Hindlimb muscle (tissue), 1 donor: ENCODE measurements around the gene PJA1. TPM values are rescaled to one million over a fixed set of nuclear protein-coding genes. Genes with fewer than 3 reads are reported as not detected.
A peak's percentile ranks its signal among the peaks of the same experiment; 100 is the strongest.

Source experiments
- DNase-seq: peaks from one replicate; pipeline ENCODE4 v3.0.0-alpha.2; 2013
- polyA plus RNA-seq: library from polyadenylated mRNA; unstranded; fragments of 120-200 nt; gene quantifications from one replicate; pipeline ENCODE4 v1.2.1, GENCODE V29; 2013; ENCODE audit not compliant: insufficient read length

Gene PJA1, protein sequence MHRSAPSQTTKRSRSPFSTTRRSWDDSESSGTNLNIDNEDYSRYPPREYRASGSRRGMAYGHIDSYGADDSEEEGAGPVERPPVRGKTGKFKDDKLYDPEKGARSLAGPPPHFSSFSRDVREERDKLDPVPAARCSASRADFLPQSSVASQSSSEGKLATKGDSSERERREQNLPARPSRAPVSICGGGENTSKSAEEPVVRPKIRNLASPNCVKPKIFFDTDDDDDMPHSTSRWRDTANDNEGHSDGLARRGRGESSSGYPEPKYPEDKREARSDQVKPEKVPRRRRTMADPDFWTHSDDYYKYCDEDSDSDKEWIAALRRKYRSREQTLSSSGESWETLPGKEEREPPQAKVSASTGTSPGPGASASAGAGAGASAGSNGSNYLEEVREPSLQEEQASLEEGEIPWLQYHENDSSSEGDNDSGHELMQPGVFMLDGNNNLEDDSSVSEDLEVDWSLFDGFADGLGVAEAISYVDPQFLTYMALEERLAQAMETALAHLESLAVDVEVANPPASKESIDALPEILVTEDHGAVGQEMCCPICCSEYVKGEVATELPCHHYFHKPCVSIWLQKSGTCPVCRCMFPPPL
- polyA plus RNA-seq, result 90.7 TPM

DNA sequence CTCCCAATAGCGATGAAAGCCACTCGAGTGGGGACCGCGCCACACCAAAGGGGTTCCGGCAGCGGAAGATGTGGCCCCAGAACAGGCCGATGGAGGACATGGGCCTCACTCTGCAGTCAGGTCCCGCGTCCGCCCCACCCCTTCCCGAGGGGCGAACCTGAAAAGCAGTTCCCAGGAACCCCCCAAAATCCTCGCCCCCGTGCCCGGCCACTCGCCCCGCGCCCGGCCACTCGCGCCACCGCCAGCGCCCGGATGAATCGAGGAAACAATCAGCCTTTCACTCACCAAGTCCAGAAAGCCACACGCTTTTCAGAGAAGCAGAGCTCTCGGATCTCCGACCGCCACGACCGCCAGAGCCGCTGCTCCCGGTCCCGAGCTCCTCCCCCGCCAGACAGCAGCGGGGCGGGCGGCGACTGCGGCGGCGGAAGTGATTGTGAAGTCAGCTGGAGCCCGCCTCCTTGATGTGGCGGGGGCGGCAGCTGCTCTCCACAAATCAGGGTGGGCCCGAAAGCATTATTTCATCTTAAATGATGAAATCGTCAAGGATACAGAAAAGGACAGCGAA lies at the start of gene PJA1:
TSS of gene PJA1 (minus strand) at position 367 of the 565 bp plus-strand sequence. CDS start 2,380 bp downstream, outside the sequence.
- DNase-seq, result peak; percentile 75

DNA sequence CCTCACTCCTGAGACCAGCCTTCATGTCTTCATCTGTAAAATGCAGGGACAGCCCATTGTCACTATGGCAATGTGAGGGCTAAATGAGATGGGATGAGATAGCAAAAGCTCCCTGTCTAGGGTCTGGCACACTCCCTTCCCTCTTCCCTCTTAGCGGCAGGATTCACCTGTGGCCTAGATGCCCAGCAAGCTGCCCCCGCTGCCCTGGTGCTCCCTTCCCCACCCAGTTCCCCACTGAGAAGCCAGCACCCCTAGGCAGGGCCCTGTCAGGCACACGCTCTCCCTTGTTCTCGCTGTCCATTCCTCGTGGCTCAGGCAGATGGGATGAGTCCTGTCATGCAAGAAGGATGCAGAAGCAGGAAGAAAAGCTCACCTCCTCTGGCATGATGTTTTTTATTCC lies 49.2 kb upstream of the PJA1 start:
- DNase-seq, result no peak

DNA sequence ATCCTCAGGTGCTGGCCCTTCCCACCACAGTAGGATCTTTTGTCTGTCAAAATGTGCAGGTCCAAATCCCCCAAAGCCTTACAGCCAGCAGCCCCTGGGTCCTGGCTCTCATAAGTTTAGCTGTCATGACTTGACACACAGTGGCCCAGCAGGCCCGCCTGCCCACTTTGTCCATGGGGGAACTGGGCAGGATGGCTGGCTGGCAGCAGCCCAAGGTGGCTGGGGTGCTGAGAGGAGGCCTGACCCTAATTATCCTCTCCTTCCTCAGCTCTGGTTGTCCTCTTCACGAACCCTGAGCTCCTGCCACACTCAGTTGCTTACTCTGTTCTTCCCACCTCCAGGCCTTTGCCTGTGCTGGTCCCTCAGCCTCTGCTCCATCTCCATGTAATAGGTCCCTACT lies 46.4 kb upstream of the PJA1 start:
- DNase-seq, result no peak

DNA sequence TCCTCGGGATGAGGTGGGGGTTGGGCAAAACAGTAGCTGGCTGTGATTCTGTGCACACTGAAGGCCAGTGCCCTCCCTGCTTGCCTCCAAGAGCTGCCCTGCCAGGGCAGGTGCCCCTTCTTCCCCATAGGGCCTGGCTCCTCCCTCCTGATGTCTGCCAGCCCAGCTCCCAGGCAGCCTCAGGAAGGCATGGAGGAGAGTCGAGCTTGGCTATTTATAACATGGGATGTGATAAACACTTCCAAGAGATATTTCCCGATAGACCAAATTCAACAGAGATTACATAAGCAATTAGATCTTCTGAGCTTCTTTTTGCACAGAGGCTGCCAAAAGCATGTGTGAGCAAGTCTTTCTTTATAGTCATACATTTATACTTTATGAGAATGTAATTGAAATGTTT lies 45.3 kb upstream of the PJA1 start:
- DNase-seq, result no peak

DNA sequence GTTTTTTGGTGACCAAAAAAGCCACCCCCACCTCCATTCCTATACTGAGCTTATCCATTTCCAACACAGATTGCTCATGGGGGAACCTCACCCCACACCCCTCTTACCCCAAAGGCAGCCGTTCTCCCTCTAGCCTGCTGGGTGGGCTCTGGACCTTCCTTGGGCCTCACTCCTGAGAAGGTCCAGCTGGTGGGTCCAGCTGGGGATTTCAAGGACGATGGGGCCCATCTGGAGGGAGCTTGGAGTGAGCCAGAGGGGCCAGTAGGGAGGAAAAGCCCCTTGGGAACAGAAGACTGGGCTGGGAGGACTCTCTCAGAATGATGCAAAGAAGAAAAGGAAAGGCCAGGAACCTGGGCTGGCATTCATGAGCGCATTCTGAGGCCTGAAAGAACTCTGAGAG lies 42.0 kb upstream of the PJA1 start:
- DNase-seq, result no peak

DNA sequence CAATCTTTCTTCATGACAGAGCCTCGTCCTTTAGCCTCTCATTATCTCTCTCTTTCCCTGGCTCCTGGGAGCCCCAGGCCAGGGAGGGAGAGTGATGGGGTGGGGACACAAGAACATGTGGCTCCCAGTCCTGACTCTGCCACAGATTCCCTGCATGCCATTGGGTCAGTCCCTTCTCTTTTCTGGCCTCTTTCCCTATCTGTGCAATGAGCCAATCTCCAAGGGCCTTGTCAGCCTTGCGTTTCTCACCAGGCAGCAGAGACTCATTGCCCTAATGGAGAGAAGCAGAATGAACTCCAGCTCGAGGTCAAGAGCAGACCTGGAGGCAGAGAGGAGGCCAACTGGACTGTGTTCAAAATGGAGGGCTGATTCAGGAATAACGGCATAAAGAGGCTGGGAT lies 38.4 kb upstream of the PJA1 start:
- no peak for DNase-seq

DNA sequence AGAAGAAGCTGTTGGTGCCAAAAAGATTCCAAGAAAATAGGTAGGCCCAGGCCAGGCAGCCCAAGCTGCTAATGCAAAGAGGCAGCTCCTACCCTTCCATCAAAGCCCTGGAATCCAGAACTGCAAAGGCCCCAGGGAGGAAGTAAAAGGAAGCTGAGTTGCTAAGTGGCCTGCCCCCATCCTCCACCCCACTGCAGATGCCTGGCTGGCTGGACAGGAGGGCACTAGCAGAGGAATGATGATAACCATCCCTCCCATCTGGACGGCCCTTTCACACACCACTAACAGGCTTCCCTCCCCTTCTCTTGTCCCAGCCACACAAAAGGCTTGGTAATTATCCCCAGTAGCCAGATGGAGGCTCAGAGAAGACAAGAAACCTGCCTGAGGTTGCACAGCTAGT lies 32.4 kb upstream of the PJA1 start:
- no peak for DNase-seq

DNA sequence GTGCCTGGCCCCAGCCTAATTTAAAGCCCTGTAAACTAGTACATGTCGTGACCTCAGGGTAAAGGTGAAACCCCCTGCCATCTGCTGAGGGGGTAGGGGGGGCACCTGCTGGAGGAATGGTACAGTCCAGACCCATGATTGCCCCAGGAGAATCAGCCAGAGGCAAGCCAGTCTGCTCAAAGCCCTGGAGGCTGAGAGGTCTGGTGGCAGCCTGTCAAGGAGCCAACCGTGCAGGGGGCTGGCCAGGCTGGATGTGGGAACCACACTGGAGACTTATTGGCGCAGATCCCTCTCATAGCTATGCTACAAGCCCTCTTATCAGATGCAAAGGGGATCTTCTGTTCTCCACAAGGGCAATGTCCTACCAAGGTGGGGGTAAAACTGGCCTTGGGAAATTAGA lies 31.4 kb upstream of the PJA1 start:
- no peak for DNase-seq

DNA sequence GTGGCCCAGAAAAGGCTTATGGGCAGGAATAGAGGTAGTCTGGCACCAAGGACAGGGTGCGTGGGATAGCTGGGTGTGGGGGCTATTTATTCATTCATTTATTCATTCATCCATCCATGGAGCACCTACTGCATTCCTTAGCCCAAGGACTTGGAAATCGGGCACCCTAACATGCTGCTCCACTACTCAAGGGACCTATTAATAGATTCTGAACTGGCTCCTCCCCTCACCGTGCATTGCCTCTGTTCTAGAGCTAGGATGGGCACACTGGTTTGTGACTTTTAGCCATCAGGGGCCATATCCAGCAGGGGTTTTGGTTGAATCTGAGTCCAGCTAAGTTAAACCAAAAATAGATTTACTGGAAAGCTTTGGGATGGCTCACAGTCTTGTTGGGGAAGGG lies 30.6 kb upstream of the PJA1 start:
- no peak for DNase-seq

DNA sequence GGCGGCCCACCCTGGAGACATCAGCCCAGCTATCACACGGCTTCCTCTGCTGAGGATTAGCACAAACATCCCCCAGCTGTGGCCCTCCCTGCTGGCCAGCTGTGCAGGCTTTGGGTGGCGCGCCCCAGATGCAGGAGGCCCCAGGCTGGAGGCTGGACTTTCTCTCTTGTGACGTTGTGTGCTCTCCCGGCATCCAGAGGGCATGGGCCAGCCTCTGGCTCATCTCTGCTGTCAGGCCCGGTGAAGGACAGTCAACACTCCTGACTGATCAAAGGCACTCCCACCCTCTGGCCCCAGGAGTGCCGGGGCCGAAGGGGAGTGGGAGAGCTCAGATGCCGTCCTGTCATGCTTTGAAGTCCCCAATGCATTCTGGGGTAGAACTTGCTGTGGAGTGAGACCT lies 29.9 kb upstream of the PJA1 start:
- DNase-seq, result no peak

DNA sequence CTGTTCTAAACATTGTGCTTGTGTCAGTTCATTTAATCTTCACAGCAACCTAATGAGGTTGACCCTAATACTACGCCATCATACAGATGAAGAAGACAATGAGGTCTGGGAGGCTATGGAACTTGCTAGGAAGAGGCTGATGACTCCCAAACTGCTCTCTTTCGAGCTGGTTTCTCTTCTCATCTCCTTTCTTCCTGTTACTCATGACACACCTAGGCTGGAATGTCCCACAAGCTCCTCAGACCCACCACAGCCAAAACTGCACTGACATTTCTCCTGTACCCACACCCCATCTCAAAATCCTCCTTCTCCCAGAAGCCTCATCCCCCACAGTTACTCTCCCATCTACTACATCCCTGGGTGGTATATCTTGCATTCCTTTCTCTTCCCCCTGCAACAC lies 27.4 kb upstream of the PJA1 start:
- DNase-seq, result no peak

DNA sequence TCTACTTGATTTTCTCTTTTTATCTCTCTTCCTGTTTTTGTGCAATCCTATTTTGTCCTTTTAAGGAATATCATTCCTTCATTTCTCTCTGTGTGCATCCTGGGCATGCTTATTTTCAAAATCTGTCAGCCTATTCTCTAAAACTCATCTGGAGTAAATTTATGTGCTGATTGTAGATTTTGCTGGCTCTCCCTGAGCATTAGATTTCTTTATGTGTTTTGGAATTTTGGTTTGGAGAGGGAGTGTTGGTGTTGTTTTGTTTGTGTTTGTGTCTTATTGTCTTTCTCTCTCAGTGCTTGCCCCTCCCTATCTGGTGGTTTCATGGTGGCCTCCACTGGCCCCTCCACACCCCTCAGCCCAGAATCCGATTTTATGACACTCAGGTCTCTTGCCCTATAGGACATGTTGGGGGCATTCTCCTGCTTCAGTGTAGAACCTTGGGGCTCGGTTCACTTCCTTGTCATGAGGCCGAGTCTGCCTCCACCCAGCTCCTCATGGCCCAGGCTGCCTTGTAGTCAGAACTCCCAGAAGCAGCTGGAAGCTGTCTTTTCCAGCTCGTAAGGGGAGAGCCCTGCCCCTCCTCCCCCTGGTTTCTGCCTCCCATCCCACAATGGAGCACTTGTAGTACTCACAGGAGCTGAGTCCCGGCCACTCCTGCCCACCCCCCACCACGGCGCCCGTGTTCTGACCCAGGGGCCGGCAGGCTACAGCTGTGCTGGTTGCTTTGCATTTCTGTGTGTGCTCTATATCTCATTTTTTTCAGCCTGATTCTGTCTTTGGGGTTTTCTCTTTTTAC lies 24.5 kb upstream of the PJA1 start:
- no peak for DNase-seq

DNA sequence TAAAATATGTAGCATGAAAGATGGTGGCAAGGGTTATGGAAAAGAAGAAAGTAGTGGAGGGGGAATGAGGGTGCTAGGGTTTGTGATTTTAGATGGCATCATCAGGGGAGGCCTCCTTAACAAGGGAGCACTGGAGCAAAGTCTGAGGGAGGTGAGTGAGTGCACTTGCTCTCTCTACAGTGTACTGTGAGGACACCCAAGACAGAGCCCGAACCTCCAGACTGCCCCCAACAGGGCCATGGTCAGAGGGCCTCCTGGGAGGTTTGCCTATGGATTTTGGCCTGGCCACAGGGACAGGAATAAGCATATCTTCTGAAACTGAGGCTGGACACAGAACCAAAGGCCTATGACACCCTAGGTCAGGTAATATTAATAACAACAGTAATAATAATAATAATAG lies 21.4 kb upstream of the PJA1 start:
- DNase-seq, result no peak

DNA sequence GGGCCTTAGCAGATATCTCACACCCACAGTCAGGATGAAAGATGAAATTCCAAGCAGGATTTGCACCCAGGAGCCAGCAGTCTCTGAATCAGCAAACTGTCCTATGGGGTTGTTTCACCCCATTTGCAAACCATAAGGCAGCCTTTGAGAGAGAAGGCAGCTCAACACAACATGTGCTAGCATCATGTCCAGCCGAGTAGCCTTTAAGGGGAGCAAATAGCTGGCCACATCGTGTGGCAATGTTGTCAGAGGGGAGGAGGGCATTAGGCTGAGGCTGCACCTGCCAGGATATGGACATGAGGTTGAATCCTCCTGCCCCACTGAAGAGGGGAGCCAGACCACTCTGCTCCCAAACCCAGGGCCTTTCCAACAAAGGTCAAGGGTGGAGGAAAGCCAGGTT lies 20.6 kb upstream of the PJA1 start:
- DNase-seq, result no peak

DNA sequence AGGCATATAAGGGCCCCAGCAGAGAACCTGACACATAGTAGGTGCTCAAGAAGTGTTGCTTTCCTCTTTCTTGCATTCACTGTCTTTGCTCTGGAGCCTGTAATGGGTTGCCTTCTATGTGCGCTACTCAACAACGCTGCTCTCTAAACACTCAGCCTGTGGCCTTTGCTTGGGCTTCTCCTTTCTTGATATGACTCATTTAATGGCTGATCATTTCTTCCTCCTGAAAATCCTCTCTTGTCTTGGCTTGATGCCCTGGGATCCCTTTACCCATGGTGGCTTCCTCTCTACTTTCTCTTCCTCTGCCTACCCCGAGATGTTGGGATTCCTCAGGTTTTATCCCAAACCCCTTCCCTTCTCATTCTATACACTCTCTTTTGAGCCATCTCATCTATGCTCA lies 19.9 kb upstream of the PJA1 start:
- no peak for DNase-seq

DNA sequence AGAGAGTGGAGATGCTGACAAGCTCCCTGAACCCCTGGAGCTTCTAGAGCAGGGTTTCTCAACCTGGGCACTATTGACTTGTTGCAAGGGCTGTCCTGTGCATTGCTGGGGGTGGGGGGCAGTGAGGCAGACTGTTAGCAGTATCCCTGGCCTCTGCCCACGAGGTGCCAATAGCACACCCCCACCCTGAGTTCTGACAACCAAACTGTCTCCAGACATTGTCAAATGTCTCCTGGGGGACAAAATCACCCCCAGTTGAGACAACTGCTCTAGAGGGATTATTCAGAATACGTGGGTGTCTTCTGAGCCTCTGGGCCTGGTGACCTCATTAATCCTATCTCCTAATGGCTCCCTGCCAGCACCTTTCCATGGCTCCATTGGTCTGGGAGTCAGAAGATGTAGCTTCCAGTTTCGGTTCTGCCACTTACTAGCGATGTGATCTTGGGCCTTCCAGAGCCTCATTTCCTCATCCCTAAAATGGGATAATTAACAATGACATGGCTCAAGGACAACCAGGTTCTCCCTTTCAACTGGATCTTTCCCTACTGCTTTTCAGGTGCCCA lies 17.6 kb upstream of the PJA1 start:
- no peak for DNase-seq

DNA sequence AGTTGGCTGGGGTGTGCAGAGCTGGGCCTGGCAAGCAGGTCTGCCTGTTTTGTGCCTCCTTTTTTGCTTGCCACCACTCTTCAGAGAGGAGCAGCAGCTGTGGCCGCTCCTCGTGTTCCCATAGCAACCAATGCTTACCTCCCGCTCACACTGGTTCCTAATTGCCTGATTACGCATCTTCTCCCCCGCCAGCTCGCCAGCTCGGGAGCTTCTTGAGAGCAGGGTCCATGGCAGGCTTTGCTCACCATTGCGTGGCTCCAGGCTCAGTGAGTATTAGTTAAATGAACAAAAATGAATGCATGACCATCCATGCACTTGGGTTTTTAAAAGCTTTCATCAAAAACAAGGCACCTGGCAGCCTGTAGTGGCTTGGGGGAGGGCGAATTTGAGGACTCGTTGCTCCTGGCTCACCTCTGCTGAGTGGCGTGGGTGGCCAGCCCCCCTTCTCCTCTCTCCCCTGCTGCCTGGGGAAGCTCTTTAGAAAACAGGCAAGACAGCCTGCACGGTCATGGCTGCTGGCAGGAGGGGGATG lies 14.2 kb upstream of the PJA1 start:
- DNase-seq, result no peak

DNA sequence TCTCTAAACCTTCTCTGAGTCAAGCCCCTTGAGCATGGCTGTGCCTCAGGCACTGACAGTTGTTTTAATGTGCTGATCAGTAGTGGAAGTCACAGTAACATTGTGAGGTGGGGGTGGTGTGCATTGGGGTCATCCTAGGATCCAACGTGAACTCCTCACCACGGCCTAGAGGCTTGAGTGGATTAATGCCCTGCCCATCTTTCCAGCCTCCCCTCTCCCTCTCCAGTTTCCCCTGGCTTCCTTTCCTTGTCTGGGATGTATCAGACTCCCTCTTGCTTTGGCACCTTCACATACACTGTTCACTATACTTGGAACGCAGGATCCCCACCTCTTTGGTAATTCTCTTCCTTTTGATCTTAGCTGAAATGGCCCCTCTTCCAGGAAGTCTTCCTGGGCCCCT lies 13.3 kb upstream of the PJA1 start:
- DNase-seq, result no peak

DNA sequence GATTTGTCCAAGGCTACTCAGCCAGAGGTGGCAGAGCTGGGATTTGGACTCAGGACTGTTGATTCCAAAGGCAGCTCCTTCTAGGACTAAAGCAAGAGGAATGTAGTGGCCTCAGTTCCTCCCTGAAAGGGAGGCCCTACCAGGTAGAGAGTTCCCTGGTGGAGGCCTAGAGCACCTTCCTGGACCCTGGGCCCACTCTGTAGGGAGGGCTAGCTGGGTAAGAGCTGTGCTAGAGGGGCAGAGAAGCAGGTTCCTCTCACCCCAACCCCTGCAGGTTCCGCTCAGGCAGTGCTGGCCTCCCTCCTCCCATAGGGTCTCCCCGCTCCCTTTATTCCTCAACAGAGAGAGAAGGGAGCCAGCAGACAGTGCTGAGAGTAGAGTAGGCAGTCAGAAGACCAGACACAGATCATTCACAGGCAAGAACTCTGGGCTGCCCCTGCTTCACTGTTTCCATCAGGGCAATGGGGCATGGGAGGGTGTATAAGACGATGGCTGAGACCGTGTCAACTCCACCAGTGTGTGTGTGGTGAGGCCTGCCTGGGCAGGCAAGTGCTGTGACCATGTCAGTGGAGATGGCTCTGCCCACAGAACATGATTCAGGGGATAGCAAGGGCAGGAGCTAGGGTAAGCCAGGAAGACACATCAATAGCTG lies 12.4 kb upstream of the PJA1 start:
- no peak for DNase-seq

DNA sequence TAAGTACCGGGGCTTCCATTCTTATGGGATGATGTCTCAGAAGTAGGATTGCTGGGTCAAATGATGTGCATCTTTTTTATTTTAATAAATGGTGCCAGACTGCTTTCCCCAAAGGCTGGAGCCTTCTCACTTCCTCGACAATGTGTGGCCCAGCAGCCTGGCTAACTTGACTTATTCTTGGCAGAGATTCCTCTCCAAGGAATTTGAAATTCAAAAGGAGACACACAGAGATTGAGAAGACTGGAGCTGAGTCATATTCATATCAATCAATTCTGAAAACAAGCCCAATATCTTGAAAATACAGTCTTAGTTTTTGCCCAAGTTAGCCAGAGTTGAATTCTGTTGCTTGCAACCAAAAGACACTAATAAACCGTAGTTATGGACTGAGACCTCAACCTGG lies 10.8 kb upstream of the PJA1 start:
- DNase-seq, result no peak

DNA sequence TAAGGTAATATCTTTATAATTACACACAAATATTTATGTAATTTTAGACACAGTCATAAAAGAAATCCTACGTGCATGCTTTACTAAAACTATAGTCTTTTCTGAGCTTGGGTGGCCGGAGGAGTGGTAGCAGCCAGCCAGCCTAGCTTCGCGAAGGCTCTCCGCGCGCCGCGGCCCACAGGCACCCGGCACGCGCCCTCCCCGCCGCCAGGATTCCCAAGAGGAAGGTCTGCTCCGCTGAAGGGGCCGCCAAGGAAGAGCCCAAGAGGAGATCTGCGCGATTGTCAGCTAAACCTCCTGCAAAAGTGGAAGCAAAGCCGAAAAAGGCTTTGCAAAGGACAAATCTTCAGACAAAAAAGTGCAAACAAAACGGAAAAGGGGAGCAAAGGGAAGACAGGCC lies 8.7 kb upstream of the PJA1 start:
- no peak for DNase-seq

DNA sequence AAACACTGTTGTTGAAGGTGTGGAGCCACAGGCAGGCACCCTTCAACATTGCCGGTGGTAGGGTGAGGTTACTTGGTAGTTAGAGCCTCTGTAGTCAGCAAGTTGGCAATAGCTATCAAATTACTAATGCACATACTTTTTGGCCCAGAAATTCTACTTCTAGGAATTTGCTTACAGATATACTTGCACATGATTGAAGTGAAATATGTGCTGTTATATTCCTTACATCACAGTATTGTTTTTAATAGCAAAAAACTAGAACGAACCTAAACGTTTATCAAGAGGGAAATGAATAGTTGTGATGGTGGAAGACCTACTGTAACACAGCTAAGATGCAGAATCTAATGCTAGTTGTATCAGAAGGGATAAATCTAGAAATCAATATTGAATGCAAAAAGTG lies 7.7 kb upstream of the PJA1 start:
- no peak for DNase-seq
